ENCODE data around the gene RNFT2. TPM values are rescaled to one million over a fixed set of nuclear protein-coding genes. Genes with fewer than 3 reads are reported as not detected.
A peak's percentile ranks its signal among the peaks of the same experiment; 100 is the strongest.

The RNFT2 gene, protein sequence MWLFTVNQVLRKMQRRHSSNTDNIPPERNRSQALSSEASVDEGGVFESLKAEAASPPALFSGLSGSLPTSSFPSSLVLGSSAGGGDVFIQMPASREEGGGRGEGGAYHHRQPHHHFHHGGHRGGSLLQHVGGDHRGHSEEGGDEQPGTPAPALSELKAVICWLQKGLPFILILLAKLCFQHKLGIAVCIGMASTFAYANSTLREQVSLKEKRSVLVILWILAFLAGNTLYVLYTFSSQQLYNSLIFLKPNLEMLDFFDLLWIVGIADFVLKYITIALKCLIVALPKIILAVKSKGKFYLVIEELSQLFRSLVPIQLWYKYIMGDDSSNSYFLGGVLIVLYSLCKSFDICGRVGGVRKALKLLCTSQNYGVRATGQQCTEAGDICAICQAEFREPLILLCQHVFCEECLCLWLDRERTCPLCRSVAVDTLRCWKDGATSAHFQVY
- 1.1 TPM for polyA plus RNA-seq (ENCODE audit: insufficient read length)

DNA sequence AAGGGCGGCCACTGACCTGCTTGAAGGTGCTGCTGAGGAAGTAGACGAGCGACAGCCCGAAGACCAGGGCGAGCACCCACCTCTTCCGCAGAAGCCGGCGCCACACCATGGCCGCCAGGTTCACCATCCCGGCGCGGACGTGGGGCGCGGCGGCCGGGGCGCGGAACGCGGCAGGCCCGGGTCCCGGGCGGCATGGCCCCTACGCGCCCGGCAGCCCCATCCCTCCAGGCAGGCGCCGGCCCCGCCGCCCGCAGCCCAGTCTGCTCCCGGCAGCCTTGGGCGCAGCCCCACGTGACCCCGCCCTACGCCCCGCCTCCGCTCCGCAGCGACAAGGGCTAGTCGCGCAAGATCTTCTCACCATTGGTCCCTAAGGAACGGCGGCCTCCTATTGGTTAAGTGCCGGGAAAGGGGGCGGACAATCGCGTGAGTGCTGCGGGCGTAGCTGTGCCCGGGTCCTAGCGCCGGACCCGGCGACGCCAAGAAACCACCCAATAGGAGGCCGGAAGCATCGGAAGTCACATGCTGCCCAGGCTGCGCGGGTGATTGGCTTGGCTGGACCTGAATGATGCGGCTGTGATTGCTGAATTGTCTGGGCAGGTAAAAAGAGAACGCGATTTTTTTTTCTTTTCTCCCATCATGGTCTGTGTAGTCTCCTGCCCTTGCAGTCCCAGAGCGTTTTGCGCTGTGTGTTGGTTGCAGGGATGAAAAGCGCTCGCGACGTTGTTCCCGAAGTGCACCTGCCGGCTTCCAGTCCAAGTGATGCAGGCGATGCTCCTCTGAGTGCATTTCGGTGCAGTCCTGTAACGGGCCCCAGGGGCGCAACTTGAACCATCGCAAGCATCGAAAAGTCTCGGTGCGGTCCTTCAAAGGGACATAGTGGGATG, at the start of gene RNFT2, which contains the start of gene SPRING1:
RNFT2 (plus strand) TSS at position 542 of the 884 bp plus-strand sequence. CDS start 2,183 bp downstream, outside the sequence.
SPRING1 (minus strand) TSS at position 296 of the 884 bp plus-strand sequence; CDS start at position 127, 169 bp downstream.
- peak; percentile 100 for DNase-seq

DNA sequence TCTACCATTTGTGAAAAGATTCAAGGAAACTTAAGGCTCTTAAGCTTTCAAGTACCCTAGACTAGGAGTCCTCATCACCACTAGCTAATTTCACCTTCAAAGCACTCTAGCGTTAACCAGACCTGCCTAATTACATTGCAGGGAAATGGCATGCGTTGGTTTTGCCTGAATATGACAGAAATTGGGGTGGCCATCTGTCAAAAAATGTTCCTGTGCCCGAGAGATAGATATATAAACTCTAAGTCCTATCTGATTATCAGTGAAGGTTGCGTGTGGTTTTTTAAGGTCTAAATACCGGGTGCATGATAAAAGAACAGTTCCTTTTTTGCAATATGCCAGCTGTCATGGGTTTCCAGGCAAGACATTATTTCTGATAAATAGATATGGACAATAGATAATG, 48.6 kb upstream of the RNFT2 start:
- no peak for DNase-seq

DNA sequence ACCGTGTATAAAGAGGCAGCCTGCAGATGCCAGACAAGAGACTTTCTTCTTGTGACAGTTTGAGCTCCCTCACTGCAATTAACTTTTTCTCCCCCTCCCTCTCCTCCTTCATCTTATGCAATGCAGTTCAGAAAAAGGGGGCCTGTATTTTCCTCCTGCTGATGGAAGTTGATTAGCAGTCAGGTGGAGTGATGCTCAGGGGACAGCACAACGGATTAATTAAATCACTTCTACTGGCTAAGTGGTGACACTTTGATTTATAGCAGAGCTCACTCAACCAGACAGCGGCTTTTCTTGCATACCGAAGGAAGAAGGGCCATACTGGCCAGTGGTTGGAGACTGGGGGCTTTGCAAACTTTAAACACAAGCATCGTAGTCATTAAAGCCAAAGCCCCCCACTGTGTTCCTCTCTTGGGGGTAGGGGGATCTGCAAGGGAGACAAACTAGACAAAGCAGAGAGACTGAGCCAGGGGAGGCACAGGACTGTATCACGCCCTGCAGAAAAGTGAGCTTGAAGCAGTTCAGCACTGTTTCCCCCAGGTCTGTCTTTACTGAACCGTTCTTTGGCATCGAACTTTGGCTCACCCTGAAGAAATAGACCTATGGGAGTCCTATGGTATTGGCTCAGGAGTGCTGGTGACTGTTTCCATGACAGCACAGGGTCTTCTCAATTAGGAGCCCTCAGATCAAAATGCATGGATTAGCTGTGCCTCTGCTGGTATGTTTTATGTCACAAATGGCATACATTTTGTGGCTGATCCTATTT, 48.0 kb upstream of the RNFT2 start:
- DNase-seq, result no peak

DNA sequence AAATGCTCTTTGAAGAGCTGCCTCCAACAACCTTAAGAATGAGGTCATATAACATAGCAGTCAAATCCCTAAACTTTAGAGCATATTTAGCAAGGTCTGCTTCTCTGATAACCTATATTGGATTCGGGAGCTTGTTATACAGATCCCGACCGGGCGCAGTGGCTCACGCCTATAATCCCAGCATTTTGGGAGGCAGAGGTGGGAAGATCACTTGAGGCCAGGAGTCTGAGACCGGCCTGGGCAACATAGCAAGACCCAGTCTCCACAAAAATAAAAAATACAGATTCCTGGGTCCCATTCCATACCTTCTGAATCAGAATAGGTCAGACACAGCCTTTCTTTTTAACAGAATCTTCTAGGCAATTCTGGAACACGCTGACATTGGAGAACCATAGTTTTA, 46.9 kb upstream of the RNFT2 start:
- no peak for DNase-seq

DNA sequence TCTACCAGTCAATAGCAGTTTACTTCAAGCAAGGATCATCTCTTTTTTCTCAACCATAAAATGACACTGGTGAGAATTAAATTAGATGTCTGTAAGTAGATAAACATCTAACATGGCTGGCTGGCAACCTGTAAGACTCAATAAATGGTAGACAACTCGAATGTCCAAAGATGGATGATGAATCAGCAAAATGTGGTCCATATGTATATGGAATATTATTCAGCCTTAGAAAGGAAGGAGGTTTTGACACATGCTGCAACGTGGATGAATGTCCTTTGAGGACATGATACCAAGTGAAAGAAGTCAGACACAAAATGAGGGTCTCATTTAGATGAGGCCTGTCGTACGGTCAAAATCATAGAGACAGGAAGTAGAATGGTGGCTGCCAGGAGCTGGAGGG, 46.5 kb upstream of the RNFT2 start:
- no peak for DNase-seq

DNA sequence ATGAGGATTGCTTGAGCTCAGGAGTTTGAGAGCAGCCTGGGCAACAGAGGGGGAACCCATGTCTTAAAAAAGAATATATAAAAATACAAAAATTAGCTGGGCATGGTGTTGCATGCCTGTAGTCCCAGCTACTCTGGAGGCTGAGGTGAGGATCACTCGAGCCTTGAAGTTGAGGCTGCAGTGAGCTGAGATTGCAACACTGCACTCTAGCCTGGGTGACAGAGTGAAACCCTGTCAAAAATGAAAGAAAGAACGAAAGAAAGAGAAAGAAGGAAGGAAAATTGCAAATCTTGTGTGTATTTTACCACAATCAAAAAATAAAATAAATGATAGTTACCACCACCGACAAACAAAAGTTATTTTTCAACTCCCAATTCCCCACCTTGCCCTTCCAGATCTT, 45.5 kb upstream of the RNFT2 start:
- no peak for DNase-seq

DNA sequence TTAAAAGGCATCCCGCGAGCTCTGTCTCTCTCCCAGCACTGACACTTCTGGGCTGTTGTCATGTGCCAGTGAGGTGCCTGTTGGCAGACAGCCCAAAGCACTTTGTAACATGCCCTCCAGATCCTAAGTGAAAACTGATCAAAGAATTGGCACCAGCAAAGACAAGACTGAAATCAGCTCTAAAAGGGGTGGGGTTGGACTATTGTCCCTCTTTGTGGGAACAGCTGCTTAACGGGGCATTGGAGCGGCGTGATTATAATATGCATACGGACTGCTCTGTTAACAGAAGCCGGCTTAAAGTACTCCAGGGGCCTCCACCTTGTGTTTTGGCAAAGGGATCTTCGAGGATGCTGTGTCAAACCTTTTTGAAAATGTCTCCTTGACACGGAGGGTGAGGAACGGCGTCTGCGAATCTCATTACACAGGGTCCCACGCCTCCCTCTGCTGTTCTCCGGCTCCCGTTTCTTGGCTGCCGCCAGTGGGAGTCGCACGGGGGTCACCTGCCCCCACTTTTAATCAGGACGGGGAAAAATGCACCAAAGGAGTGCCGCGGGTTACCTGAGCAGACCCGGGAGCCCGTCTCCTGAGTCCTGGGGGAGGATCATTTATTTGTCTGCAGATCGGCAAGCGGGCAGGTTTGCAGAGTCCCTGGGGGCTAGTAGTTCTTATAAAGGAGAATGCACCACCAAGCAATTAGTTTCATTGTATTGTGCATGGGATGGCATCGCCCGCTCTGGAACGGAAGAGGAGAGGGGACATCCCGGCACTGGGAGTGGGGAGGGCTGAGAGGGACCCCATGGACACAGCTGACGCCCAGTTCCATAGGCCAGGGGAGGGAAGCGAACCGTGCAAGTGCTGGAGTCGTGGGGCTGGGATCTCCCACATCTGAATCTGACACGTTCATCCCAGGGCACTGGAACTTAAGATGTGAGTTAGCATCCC, 44.6 kb upstream of the RNFT2 start:
- no peak for DNase-seq

DNA sequence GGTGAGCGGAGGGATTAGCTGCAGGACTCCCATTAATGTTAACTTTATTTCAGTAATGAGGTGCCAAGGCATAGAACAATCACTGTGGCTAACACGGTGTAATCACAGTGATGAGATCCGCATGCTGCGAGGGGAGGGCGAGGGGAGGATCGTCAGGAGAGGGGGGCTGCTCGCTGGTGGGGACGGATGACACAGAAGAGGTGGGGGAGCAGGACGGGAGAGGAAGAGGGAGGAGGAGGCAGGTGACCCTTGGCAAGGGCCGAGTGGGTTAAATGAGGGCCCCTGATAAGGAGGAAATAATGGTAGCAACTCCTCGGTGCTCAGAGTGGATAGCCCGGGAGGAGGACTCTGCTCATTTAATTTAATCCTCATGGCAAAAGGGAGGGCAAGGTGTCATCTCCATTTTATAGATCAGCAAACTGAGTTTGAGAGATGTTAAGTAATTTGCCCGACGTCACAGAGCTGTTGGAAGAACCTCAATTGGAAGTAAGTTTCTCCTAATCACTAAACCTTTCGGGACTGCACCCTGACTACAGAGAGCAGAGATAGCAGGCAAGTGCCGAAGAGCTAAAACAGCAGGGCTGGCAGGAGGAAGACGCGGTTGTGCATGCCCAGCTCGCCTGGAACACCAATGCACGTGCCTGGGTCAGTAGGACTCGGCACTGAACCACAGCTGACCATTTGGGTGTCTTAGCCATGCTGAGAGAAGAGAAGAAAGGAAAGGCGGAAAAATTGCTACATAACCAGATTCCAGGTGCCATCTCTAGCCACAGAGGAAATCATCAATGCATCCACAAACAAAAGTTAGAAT, 43.3 kb upstream of the RNFT2 start:
- no peak for DNase-seq

DNA sequence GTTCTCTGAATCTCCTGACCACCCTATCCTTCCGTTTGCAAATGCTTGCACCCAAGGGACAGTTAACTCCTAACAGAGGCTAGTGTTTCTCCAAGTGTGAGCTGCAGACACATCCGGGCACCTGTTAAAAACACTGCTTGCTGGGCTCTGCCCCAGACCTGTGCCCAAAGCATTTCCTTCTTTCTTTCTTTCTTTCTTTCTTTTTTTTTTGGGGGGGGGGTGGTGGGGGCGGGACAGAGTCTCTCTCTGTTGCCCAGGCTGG, 42.7 kb upstream of the RNFT2 start:
- no peak for DNase-seq

DNA sequence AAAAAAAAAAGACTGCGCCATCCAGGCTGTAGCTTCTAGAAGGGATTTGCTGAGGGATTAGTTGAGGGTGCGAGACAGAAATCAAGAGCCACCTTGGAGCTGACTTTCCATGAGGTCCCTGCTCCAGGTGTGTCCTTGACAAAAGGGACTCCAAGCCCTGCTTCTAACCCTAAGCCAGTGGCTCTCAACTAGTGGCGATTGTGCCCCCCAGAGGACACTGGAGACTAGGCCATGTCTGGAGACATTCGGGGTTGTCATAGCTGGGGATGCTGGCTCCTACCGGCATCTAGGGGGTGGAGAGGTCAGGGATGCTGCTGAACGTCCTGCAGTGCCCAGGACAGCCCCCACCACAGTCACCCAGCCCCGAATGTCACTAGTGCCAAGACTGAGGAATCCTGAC, 40.8 kb upstream of the RNFT2 start:
- no peak for DNase-seq

DNA sequence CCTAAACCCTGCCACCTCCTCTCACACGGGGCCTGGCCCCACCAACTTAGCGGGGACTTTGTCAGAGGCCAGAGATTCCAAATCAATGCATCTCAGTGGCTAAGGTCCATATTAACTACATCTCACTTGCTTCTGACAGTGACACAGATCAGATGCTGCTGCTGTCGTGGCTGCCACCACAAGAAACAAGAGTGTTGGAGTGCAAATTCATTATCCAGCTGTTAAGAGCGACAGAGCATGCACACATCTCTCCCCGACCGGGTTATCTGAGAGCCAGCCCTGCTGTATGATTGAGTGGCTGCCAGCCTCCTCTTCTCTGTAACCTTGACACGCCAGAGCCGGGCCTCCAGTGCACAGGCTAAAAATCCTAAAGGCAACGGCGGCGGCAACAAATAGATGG, 40.4 kb upstream of the RNFT2 start:
- no peak for DNase-seq

DNA sequence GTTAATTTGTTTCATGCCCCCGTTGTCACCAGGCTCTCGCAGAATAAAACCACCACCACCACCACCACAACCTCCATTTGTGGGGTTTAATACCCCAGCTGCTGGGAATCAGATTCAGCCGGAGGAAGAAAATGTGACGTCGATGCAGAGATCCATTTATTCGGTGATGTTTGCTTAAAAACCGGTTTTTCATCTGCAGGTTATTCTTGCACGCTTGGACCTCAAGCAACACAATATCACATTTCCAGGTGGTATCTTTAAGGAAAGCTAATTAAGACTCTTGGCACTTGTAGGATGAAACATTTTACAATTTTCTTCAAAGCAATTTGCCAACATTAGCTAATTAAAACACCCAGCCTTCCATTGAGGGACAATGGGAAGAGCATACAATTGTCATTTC, 40.0 kb upstream of the RNFT2 start:
- DNase-seq, result no peak

DNA sequence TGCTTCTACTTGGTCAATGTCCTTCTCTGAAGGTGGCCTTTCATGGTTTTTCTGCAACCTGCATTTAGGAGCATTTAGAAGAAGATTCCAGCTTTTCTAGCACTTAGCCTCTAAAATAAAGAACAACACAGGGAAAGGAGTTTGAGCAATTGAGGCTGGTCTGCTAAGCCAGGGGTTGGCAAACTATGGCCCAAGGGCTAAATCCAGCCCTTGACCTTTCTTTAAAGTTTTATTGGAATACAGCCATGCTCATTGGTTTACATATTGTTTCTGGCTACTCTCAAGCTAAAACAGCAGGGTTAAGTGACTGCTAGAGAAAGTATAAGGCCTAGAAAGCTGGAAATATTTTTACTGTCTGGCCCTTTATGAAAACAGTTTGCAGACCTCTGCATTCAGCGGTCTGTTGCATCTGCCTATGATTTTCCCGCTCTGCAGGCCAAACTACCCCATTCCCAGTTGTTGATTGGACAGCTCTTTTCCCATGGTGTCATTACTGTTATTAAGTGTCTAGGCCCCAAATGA, 39.5 kb upstream of the RNFT2 start:
- no peak for DNase-seq

DNA sequence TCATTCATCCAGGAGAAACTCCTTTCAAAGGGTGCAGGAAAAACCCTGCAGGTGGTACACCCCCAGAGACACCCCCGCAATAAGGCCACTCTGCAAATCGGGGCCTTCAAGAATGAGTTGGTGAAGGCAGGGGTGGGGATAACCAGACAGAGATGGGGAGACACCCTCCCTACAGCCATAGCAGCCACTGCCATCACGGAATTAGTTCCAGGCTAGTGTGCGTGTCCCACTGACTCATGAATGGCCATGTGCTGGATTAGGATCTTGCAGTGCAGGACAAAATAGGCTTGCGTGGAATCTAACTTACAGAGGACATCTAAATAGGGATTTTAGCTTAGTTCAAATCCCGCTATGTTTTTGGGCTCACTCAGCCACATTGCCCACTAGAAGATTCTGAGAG, 38.0 kb upstream of the RNFT2 start:
- no peak for DNase-seq

DNA sequence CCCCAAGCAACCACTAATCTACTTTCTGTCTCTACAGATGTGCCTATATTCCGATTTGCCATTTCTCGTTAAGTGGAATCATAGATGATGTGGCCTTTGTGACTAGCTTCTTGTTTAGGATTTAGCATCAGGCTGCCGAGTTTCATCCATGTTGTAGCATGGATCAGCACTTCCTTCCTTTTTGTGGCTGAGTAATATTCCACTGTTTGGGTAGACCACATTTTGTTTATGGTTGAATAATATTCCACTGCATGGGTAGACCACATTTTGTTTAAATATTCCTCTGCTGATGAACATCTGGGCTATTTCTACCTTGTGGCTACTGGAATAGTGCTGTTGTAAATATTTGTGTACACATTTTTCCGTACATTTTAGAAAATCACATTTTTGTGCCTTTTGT, 36.7 kb upstream of the RNFT2 start:
- no peak for DNase-seq

DNA sequence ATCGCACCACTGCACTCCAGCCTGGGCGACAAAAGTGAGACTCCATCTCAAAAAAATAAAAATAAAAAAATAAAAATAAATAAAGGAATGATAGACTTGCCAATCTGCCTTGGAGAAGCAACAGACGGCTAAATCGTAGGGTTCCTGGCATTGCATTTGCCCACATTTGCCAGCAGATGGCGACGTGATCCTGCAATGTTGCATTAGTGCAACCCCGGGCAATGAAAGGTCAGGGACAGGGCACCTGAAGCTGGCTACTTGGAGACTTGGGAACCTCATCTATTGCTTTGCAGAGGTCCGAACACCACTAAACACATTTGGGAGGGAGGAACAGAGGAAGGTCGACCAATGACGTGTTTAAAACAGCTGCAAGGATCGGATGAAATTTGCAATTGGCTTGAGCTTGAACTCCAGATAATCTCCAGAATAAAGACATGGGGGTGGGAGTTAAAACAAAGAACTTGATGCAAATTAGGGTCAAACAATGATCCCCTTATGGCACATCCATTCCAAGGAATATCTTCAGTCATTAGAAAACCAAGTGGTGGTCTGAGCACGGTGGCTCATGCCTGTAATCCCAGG, 34.8 kb upstream of the RNFT2 start:
- DNase-seq, result peak; percentile 57

DNA sequence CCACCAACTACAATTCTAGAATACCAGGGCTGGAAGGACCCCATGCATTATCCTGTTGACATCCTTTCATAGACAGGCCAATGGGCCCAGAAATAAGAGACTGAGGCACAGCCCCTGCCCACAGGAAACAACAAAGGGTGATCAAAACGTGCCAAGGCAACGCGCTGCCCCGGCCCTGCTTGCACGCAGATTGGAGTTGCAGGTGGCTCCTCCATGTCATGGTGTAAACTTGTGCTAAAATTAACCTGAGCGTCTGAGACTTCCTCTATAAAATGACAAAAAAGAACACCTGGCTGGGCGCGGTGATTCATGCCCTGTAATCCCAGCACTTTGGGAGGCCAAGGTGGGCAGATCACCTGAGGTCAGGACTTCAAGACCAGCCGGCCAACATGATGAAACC, 30.4 kb upstream of the RNFT2 start:
- DNase-seq, result no peak

DNA sequence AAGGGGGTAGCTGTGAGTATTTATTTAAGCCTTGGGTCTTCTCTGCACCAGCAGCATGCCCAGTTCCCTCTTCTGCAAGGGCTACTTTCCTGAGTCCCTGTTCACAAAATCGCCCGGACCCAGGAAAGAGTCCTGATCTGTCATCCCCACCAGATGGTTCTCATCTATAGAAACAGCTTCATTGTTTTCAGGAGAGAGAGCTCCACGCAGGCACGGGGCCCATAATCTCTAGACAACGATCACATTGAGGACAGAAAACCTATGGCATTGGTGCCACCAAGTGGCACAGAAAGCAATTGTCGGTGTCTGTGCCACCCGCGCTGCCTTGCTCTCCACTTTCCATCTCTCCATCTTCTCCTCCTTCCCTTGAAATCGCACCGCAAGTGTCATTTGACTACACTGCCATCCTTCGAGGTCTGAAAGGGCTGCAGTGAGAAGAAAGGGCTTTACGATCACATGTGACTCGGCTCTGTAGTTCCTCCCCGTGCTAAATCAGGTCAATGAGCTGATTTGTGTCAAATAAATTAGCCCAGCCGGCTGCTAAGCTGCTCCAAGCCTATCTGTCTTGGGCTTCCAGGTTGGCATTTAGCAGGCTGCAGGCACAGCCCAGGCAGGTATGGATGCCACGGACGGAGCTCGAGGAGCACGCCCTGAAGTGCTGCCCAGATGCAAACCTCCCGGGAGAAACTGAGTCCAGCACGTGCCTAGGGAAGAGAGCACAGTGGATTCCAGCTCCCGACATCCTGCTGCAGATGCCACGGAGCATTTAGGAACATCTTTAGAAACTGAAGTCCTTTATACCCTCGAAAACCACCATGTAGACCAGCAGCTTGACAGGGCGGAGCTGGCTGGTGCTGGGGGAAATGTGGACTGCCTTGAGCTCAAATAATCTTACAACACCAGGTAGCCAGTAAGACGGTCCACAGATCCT, 29.0 kb upstream of the RNFT2 start:
- DNase-seq, result peak; percentile 71

DNA sequence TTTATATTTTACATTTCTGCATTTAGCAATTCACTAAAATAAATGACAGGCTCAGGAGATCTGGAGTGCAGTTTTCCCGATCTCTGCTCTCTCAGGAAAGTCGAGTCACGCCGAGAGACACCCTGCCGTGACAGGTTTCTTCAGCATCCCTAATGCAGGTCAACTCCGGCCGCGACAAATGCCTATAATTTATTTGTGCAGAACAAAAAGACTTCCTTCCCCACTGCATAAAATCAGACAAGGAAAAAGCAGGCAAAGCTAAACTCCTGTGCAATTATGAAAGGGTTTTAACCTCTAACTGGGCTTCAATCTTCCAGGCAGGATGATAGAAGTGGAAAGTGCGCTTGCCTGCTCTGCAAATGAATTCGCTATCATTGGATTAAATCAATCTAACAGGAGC, 28.3 kb upstream of the RNFT2 start:
- DNase-seq, result no peak
